Subcutaneous abdominal adipose tissue (tissue), 5 donors: ENCODE measurements around the gene EPS8L3.
"Not testable (repeated sequence)": the region's sequence is repeated elsewhere in the genome, so short reads cannot be mapped to it uniquely, and the experiment has no call there.

Experiments used
- H3K27ac ChIP-seq: one replicate; pipeline ENCODE4 v1.7.0; 2013; ENCODE audit warnings: low read depth, mild to moderate bottlenecking, inconsistent platforms, low read length, moderate library complexity
- H3K27me3 ChIP-seq, 5 donors: one replicate each; pipeline ENCODE4 v1.7.0; 2013; ENCODE audit warnings: low read length in 5 of 5, inconsistent platforms in 1 of 5; ENCODE audit not compliant: control insufficient read depth in 5 of 5, insufficient read depth in 4 of 5
- H3K36me3 ChIP-seq, 5 donors: one replicate each; pipeline ENCODE4 v1.7.0; 2013; ENCODE audit warnings: low read length in 5 of 5; ENCODE audit not compliant: control insufficient read depth in 5 of 5, insufficient read depth in 5 of 5
- H3K4me1 ChIP-seq, 5 donors: one replicate each; pipeline ENCODE4 v1.7.0; 2013; ENCODE audit warnings: low read length in 5 of 5, mild to moderate bottlenecking in 3 of 5, moderate library complexity in 1 of 5; ENCODE audit not compliant: control insufficient read depth in 5 of 5, insufficient read depth in 5 of 5
- H3K4me3 ChIP-seq, 5 donors: one replicate each; pipeline ENCODE4 v1.7.0; 2013; ENCODE audit warnings: low read length in 5 of 5, low read depth in 1 of 5
- H3K9ac ChIP-seq, 5 donors: one replicate each; pipeline ENCODE4 v1.7.0; 2013; ENCODE audit warnings: low read length in 5 of 5, mild to moderate bottlenecking in 4 of 5, moderate library complexity in 3 of 5
- H3K9me3 ChIP-seq, 5 donors: one replicate each; pipeline ENCODE4 v1.7.0; 2013; ENCODE audit warnings: low read length in 5 of 5; ENCODE audit not compliant: control insufficient read depth in 5 of 5
- donor health status: healthy.
- donor health status: healthy.
- donor health status: healthy.
- donor health status: healthy.
- donor health status: healthy.

Gene EPS8L3

DNA sequence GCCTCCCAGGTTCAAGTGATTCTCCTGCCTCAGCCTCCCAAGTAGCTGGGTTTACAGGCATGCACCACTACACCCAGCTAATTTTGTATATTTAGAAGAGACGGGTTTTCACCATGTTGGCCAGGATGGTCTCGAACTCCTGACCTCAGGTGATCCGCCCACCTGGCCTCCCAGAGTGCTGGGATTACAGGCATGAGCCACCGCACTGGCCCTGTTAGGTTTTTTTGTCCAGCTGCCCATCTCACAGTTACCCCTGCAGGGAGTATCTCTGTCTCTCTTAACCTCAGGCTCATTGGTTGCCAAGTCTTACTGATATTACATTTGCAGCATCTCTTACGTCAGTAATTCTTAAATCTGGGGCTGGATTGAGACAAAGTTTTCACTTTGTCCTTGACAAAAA, 7.4 kb downstream of the EPS8L3 start:
- not testable (repeated sequence) for H3K27me3 ChIP-seq, H3K9ac ChIP-seq, H3K4me3 ChIP-seq, H3K27ac ChIP-seq, H3K4me1 ChIP-seq, H3K36me3 ChIP-seq, H3K9me3 ChIP-seq

DNA sequence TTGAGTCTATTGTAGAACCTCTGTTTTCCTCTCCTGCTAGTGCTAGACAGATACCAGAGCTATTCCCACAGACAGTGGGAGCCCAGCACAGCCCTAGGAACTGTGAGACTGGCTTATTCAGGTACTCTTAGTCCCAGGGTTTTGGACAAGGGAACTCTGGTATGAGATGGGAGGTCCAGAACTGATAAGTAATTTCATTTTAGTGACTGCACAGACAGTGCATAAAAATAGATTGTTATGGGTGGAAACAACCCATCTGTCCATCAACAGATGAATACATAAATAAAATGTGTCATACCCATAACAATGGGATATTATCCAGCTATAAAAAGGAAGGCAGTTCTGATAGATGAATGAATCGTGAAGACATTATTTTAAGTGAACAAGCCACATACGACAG, 9.0 kb downstream of the EPS8L3 start:
- Histone ChIP-seq H3K4me1 (no peaks in the 10 kb centered on the region), H3K27me3 (no peaks in the 10 kb centered on the region), H3K9me3 (no peaks in the 10 kb centered on the region), H3K27ac (no peak overlapping the region), H3K36me3 (no peaks in the 10 kb centered on the region), H3K4me3 (no peak overlapping the region), H3K9ac (no peak overlapping the region)

DNA sequence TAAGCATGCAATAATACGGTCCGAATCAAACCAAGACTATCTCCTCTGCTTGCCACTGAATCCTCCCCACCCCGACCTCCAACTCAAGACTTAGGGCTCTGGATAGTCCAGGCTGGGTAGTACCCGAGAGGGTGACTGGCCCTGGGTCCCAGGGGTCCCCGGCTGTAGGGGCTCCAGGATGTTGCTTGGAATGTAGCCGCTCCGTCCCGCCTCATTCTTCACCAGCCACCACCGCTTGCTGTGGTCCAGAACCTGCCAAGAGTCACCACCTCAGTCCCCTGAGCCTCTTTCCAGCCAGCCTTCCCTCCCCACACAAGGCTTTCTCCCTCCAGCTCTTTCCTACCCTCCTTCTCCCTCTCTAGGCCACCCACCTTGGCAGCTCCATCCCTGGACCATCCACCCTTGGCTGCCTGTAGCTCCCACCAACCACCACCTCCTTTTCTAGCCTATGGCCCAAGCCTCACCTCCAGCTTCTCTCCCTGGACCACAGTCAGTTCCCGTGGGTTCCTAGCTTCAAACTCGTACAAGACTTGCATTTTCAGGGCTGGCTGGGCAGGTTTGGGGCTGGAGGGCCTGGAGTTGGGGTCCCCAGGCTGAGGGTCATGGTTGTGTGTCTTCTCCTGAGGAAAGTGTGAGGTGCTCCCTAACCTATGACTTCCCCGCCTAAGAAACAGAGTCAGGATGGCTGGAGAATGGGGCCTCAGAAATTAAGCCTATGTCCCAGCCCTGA, 12.0 kb downstream of the EPS8L3 start:
- H3K36me3 ChIP-seq: no peaks in the 10 kb centered on the region
- no peaks in the 10 kb centered on the region for H3K27me3 ChIP-seq
- no peaks in the 10 kb centered on the region for H3K9me3 ChIP-seq
- no peak overlapping the region for H3K9ac ChIP-seq
- H3K4me1 ChIP-seq: no peaks in the 10 kb centered on the region
- H3K27ac ChIP-seq: no peak overlapping the region
- H3K4me3 ChIP-seq: no peak overlapping the region

DNA sequence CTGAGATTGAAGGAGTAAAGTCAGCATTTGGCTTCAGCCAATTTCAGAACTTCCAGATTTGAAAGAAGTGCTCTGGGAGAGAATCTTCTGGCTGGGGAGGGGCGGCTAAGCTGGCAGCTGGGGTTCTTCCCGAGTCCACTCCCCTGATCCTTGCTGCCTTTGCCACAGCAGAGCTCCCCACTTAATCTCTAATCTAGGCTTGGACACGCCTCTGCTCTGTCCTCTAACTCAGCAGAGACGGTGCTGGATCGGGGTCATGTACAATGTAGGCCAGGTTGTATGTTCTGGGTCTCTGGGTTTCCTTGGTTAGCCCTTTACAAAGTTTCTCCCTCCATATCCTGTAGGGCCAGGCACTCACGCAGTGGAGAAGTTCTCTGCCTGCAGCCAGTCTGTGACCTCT, 12.8 kb downstream of the EPS8L3 start:
- Histone ChIP-seq H3K27ac (no peak overlapping the region), H3K9ac (no peak overlapping the region), H3K9me3 (no peaks in the 10 kb centered on the region), H3K27me3 (no peaks in the 10 kb centered on the region), H3K36me3 (no peaks in the 10 kb centered on the region), H3K4me1 (no peaks in the 10 kb centered on the region), H3K4me3 (no peak overlapping the region)

DNA sequence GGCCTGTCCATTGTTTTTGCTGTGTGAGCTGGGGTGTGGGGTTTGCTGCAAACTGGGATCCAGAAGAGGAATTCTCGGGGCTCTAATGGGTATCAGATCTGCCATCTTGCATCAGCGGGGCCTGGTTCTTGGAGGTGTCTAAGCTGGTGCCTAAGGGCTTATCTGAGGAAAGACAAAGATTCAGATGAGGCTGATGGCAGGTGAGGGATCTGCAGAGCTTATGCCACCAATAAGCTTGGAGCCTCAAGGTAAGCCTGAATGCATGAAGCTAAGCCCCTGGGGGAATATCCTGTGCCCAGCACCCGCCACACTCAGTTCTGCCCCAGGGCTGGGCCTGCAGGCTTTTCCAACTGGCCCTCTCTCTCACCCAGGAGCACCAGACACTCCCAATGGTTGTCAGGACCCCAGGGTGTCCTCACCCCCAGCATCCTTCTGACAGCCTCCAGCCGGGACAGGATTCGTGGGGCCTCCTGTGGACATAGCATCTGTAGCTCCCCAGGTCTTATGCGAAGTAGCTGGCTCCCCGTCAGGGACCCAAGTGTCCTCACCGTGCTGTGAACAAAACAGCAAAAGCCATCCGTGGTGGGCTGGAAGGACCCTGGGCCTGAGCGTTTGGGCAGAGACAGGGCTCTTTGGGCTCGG, 13.4 kb downstream of the EPS8L3 start:
- no peak overlapping the region for H3K9ac ChIP-seq
- no peaks in the 10 kb centered on the region for H3K9me3 ChIP-seq
- no peak overlapping the region for H3K4me3 ChIP-seq
- H3K27ac ChIP-seq: no peak overlapping the region
- no peaks in the 10 kb centered on the region for H3K27me3 ChIP-seq
- no peaks in the 10 kb centered on the region for H3K4me1 ChIP-seq
- no peaks in the 10 kb centered on the region for H3K36me3 ChIP-seq

DNA sequence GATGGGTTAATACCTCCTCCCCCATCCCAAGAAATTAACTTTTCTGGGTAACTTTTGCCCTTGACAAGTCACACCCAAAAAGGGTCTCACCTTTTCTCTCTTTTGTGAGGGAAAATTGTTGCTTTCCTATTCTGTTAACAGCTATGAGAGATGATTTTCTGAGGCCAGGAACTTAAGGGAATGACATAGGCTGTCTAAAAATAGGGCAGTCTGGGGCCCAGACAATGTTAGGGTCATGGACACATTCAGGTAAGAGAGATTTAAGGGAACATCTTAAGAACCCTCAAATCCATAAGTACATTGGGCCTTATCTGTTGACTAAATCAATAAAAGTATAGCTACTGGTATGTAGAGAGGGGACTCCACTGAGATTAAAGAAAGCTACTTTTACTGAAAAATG, 14.5 kb downstream of the EPS8L3 start:
- H3K4me1 ChIP-seq: no peaks in the 10 kb centered on the region
- H3K27me3 ChIP-seq: no peaks in the 10 kb centered on the region
- no peak overlapping the region for H3K9ac ChIP-seq
- no peak overlapping the region for H3K27ac ChIP-seq
- no peak overlapping the region for H3K4me3 ChIP-seq
- no peaks in the 10 kb centered on the region for H3K9me3 ChIP-seq
- H3K36me3 ChIP-seq: no peaks in the 10 kb centered on the region

DNA sequence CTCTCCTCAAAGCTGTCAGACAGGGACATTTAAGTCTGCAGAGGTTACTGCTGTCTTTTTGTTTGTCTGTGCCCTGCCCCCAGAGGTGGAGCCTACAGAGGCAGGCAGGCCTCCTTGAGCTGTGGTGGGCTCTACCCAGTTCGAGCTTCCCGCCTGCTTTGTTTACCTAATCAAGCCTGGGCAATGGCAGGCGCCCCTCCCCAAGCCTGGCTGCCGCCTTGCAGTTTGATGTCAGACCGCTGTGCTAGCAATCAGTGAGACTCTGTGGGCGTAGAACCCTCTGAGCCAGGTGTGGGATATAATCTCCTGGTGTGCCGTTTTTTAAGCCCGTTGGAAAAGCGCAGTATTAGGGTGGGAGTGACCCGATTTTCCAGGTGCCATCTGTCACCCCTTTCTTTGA, 15.4 kb downstream of the EPS8L3 start:
- not testable (repeated sequence) for H3K9ac ChIP-seq, H3K27ac ChIP-seq, H3K27me3 ChIP-seq, H3K4me1 ChIP-seq, H3K4me3 ChIP-seq, H3K9me3 ChIP-seq, H3K36me3 ChIP-seq

DNA sequence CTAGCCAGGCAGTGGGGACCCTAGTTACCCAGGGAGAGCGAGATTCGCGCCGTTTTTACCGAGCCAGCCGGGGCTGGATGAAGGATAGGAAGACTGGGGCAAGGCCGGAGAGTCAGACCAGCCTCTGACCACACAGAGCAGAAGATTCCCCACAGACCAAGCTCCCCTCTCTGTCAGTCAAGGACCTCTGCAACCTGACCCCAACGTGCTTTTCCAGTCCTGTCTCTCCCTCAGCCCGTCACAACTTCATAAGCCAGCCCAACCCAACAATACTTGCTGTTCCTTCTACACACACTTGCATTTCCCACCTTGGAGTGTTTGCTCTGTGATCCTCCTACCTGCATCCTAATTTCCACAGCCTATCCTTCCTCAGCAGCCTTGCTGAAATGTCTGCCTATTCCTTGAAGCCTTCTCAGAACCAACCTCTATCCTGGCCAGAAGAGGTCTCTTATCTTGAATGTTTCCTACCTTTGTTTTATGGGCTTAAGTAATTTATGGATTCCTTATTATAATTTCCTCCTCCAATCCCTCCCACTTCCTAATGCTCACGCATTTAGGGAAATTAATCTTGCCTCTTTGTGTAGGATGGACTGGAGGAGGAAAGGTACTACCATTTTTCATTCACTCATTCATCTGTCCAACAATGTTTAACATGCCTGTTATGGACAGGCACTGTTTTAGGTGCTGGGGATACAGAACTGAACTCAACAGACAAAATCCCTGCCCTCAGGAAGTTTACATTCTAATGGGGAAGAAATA, 22.9 kb downstream of the EPS8L3 start, which contains the start of gene GSTM3:
TSS of gene GSTM3 (minus strand) at position 424 of the 759 bp plus-strand sequence. CDS start 751 bp downstream, outside the sequence.
- H3K4me1 ChIP-seq: peaks cover 2 to 20% (median 13%) of the 10 kb centered on the region in 5 donors
- no peaks in the 10 kb centered on the region for H3K9me3 ChIP-seq
- H3K36me3 ChIP-seq: peaks cover 0 to 16% (median 3%) of the 10 kb centered on the region in 5 donors
- peak within 1 kb of the TSS in 4 of 5 donors; percentile 63 to 75 (median 68) for H3K9ac ChIP-seq
- H3K27ac ChIP-seq: no peak within 1 kb of the TSS
- peak within 1 kb of the TSS; percentile 60 to 83 (median 76) for H3K4me3 ChIP-seq
- H3K27me3 ChIP-seq: no peaks in the 10 kb centered on the region

DNA sequence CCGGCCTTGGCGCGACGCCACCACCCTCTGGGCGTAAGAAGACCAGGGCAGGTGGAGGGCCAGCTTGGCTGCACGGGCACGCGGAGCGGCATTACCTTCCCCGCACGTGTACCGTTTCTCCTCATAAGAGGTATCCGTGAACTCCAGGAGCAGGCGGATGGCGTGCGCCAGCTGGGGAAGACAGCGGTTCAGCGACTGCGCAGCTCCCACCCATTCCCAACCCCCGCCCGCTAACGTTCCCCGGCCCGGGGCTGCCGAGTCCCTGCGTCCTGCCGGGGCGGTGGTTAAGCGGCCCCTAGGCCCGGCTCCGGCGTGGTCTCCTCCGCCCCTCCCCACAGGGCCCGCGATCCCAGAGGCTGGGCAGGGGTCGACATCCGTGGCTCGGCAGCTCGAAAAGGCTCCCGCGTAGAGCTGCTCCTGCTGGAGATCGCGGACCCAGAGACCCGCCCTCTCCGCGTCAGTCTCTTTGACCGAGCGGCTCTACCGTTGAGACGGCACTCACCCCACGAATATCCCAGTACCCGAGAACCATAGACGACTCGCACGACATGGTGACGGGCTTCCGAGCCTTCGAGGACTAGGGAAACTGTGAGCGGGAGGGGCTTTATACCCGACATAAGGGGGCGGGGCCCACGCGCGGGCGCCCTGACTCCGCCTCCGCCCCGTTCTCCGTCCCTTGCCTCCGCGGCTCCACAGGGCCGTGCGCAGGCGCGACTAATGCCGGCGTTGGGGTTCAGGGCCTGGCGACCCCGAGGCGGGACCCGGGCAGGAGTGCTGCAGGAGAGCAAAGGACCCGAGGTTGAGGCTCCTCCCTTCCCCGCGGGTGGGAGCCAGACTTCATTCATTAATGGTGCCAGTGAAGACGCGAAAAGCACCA, 23.7 kb downstream of the EPS8L3 start:
- Histone ChIP-seq H3K9ac (peak overlapping the region in 4 of 5 donors; percentile 63 to 75 (median 68)), H3K27me3 (no peaks in the 10 kb centered on the region), H3K9me3 (no peaks in the 10 kb centered on the region), H3K4me1 (peaks cover 2 to 20% (median 13%) of the 10 kb centered on the region in 5 donors), H3K4me3 (peak overlapping the region; percentile 60 to 83 (median 76)), H3K27ac (no peak overlapping the region), H3K36me3 (peaks cover 0 to 16% (median 3%) of the 10 kb centered on the region in 5 donors)
